Transverse colon (tissue), 4 donors: ENCODE measurements around the gene PTPRN2. TPM values are rescaled to one million over a fixed set of nuclear protein-coding genes. Genes with fewer than 3 reads are reported as not detected.

Experiments
- DNase-seq: peaks from one replicate; pipeline ENCODE4 v3.0.0-alpha.2; 2019
- H3K27ac ChIP-seq, 4 donors: fragments of 200-600 bp; sonication (generic); 2 replicates each; pipeline ENCODE4 v1.5.1; 2016 to 2018; ENCODE audit warnings: inconsistent platforms in 4 of 4
- H3K27me3 ChIP-seq: fragments of 200-600 bp; sonication (generic); 2 replicates; pipeline ENCODE4 v1.5.1; 2017; ENCODE audit warnings: inconsistent platforms
- H3K36me3 ChIP-seq, 4 donors: fragments of 200-600 bp; sonication (generic); 2 replicates each; pipeline ENCODE4 v1.5.1; 2017 to 2019; ENCODE audit warnings: inconsistent platforms in 4 of 4
- H3K4me1 ChIP-seq, 4 donors: fragments of 200-600 bp; sonication (generic); 2 replicates each; pipeline ENCODE4 v1.5.1; 2017 to 2020; ENCODE audit warnings: inconsistent platforms in 4 of 4
- H3K4me3 ChIP-seq, 4 donors: fragments of 200-600 bp; sonication (generic); 1 replicate in 1 of 4; 2 replicates in 3 of 4; pipeline versions ENCODE4 v1.5.1 to v1.6.1; 2017 to 2019; ENCODE audit warnings: inconsistent platforms in 4 of 4
- H3K9me3 ChIP-seq, 2 donors: fragments of 200-600 bp; sonication (generic); 2 replicates each; pipeline ENCODE4 v1.5.1; 2017 to 2019; ENCODE audit warnings: inconsistent platforms in 2 of 2
- EP300 ChIP-seq: sonication (generic); formaldehyde crosslinking; IDR thresholded peaks from one replicate; pipeline ENCODE4 v1.6.1; 2017; ENCODE audit warnings: antibody characterized with exemption, low read depth
- POLR2A ChIP-seq: fragments of 450-650 bp; IDR thresholded peaks from one replicate; pipeline ENCODE4 v1.6.1; 2016; ENCODE audit warnings: antibody characterized with exemption, mild to moderate bottlenecking, moderate library complexity
- POLR2AphosphoS5 ChIP-seq, 3 donors: sonication (generic); formaldehyde crosslinking; IDR thresholded peaks; one replicate each; pipeline ENCODE4 v1.6.1; 2016; ENCODE audit warnings: antibody characterized with exemption in 3 of 3
- WGBS, 2 donors: methylation state at CpG; one replicate each; pipeline ENCODE4 v1.1.5; 2018; ENCODE audit warnings: low coverage in 1 of 2; 5-methylcytosine and 5-hydroxymethylcytosine counted together
- in situ Hi-C, 4 donors: fragments of 200-750 bp; cut with MboI; loops; one replicate each; pipeline versions ENCODE4 v1.15.0 to v1.15.1; 2017; ENCODE audit warnings: low sequenced_read_pairs in 3 of 4, low pct_ligation_motif_present in 1 of 4, low pct_unique_long_range_greater_than_20kb in 1 of 4
- intact Hi-C: fragments of 100-400 bp; cut with DNase I; formaldehyde crosslinking; loops from one replicate; pipeline ENCODE4 v1.15.1; 2023; ENCODE audit warnings: low total_unique reads
- total RNA-seq, 4 donors: library from RNA; depleted of rRNA; stranded (reverse); fragments of >200 nt; gene quantifications; one replicate each; pipeline ENCODE4 v1.1.0, GENCODE V29; 2016
- TF ChIP-seq, protein P1 (sequence below), 5 experiments: fragments of 200-600 bp in 3 of 5; fragments of 450-650 bp in 2 of 5; sonication (generic) in 3 of 5; IDR thresholded peaks; 1 replicate in 2 of 5; 2 replicates in 3 of 5; pipeline ENCODE4 v1.5.1; 2016 to 2017; ENCODE audit warnings: antibody characterized with exemption in 5 of 5, inconsistent platforms in 3 of 5, mild to moderate bottlenecking in 2 of 5, moderate library complexity in 1 of 5

Gene PTPRN2
- total RNA-seq, 4 donors from 2014 or later, result 15.4 to 31.1 (median 21.8) TPM

DNA sequence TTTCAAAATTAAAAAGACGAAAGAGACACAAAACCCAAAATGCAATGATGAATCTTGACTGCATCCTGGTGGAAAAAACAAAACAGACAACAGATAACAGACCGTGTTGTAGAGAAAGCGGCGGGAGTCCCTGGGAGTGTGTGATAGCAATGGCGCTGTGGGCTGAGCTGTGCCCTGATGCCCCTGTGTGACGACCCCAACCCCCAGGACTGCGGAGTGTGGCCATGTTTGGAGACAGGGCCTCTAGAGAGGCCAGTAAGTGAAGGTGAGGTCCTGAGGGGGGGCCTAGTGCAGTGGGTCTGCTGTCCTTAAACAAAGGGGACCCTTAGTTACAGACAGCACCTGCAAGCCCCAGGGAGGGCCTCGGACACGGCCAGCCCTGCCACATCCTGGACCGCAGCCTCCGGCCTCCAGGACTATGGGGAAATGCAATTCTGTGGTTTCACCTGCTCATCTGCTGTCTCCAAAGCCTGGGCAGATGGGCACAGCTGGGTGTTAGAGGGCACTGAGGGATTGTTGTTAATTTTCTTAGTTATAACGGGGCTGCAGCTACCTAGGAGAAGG lies 973.1 kb downstream of the PTPRN2 start:
- no peaks in the 10 kb centered on the region for H3K9me3 ChIP-seq
- WGBS, 2 donors, result 86 to 88% methylated on average over 5 to 12 of the region's 12 CpGs
- no peaks in the 10 kb centered on the region for H3K36me3 ChIP-seq
- in situ Hi-C loops, result no loop called here
- peaks cover 0 to 16% (median 0%) of the 10 kb centered on the region in 4 donors for H3K4me1 ChIP-seq
- H3K27me3 ChIP-seq, result no peaks in the 10 kb centered on the region
- TF ChIP-seq, protein P1, sequence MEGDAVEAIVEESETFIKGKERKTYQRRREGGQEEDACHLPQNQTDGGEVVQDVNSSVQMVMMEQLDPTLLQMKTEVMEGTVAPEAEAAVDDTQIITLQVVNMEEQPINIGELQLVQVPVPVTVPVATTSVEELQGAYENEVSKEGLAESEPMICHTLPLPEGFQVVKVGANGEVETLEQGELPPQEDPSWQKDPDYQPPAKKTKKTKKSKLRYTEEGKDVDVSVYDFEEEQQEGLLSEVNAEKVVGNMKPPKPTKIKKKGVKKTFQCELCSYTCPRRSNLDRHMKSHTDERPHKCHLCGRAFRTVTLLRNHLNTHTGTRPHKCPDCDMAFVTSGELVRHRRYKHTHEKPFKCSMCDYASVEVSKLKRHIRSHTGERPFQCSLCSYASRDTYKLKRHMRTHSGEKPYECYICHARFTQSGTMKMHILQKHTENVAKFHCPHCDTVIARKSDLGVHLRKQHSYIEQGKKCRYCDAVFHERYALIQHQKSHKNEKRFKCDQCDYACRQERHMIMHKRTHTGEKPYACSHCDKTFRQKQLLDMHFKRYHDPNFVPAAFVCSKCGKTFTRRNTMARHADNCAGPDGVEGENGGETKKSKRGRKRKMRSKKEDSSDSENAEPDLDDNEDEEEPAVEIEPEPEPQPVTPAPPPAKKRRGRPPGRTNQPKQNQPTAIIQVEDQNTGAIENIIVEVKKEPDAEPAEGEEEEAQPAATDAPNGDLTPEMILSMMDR (IDR thresholded peaks at IDR 0.05), result no peak
- TF ChIP-seq EP300 (no peak), POLR2A (no peak), POLR2AphosphoS5 (IDR thresholded peaks at IDR 0.05) (no peak)
- no peak overlapping the region for H3K4me3 ChIP-seq
- H3K27ac ChIP-seq, result no peak overlapping the region
- intact Hi-C loops, result no loop called here
- DNase-seq, result no peak

DNA sequence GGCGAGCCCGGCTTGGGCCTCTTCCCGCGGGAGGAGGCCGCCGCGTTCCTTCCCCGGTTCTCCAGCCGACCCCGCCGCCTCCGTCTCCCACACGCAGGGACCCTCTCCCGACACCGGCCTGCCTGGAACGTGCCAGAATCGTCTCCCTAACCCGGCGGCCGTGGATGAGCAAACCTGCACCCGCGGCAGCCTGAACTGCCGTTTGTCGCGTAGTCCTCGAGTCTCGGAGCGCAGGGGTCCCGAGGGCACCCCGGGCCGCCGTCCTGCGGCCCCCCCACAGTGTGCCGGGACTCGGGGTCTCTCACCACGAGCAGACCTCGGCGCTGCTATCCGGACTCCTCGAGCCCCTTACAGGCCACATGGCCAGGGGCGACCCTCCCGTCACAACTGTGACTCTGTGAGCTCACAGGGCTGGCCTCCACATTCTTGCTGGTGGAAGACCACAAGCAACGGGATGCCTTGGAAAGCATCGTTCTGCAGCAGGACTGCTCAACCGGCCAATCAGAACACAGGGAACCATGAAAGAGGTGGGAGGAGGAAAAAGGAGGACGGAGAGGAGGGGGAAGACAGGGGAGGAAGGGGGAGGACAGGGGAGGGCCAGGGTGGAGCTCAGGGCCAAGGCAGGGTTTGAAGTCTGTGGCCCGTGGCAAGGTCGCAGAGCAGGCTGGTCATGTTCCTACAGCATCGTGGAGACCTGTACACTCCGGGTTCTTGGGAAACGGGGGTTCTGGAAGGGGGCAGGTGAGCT lies 973.9 kb downstream of the PTPRN2 start:
- DNase-seq, result no peak
- in situ Hi-C loops, result no loop called here
- 72 to 88% methylated on average over 5 to 42 of the region's 51 CpGs for WGBS, 2 donors
- Histone ChIP-seq H3K9me3 (no peaks in the 10 kb centered on the region), H3K27ac (no peak overlapping the region), H3K27me3 (no peaks in the 10 kb centered on the region), H3K4me1 (peaks cover 0 to 16% (median 0%) of the 10 kb centered on the region in 4 donors), H3K36me3 (no peaks in the 10 kb centered on the region), H3K4me3 (peak overlapping the region in 3 of 4 donors; percentile 27 to 52 (median 46))
- no peak for TF ChIP-seq POLR2AphosphoS5 (IDR thresholded peaks at IDR 0.05)
- TF ChIP-seq, protein P1 (IDR thresholded peaks at IDR 0.05), result no peak
- no peak for TF ChIP-seq POLR2A
- no peak for TF ChIP-seq EP300
- intact Hi-C loops, result no loop called here

DNA sequence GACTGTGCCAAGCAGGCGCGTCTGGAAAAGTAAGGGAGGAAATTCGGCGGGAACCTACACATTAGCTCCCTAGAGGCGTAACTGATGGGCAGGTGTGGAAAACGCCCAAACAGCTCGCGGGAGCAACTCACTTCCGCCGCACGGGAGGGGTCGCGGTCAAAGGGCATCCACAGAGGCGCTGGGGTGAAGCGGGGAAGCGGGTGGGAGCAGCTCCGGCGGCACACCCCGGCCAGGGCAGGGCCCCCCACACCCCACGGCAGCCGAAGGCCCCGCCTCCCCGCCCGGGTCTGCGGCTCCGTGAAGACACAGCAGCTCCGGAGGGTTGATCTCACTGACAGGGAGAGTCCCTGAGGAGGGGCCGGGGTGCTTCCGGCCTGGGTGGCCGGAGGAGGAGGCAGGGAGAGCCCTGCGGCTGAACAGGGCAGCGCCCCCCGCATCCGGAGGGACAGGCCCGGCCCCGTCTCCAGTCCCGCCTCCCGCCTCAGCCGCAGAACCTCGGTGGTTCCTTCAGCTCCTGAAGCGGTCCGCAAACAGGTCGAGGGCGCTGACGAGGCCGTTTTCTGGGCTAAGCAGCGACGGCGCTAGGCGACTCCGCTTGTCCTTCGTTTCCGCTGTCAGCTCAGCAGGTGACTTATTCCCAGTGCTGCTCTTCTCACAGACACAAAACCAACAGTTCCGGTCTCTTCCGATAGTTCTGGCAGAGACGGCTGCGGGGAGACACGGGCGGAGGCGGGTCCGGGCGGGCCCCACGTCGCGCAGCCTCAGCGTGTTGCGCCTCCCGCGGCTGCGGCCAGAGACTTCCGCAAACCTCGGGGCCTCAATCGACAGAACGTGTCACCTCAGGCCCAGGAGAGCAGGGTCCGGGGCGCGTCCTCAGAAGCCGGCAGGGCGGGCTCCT lies 974.7 kb downstream of the PTPRN2 start:
- no peaks in the 10 kb centered on the region for H3K27me3 ChIP-seq
- H3K36me3 ChIP-seq, result no peaks in the 10 kb centered on the region
- H3K27ac ChIP-seq, result peak overlapping the region in 1 of 4 donors; percentile 21
- peaks cover 0 to 16% (median 0%) of the 10 kb centered on the region in 4 donors for H3K4me1 ChIP-seq
- in situ Hi-C loops, result no loop called here
- DNase-seq, result peak; percentile 43
- H3K9me3 ChIP-seq, result no peaks in the 10 kb centered on the region
- 32 to 70% methylated on average over 4 to 63 of the region's 79 CpGs for WGBS, 2 donors
- H3K4me3 ChIP-seq, result peak overlapping the region; percentile 27 to 52 (median 40)
- TF ChIP-seq EP300 (no peak), POLR2AphosphoS5 (IDR thresholded peaks at IDR 0.05) (no peak), POLR2A (no peak)
- TF ChIP-seq, protein P1 (IDR thresholded peaks at IDR 0.05), result no peak
- intact Hi-C loops, result no loop called here
